WTC11 (cell line): ENCODE data around the gene GDF2. TPM values are rescaled to one million over a fixed set of nuclear protein-coding genes. Genes with fewer than 3 reads are reported as not detected.

Experiments used
- ATAC-seq: fragments of 200-7000 bp; cut with Tn5 transposase; 2 replicates; pipeline ENCODE4 v1.10.0; 2021; ENCODE audit warnings: mild to moderate bottlenecking, moderate library complexity
- CTCF ChIA-PET: fragments of 300-600 bp; sonication (Branson Sonifier 250); formaldehyde crosslinking; loops from one replicate; lab custom pipeline; 2021; ENCODE audit warnings: antibody characterized with exemption; lab: Charles Lee
- POLR2A ChIA-PET: fragments of 350-600 bp; sonication (Branson Sonifier 250); formaldehyde crosslinking; loops from one replicate; lab custom pipeline; 2021; ENCODE audit warnings: antibody characterized with exemption; lab: Charles Lee
- DNase-seq: peaks from one replicate; pipeline ENCODE4 v3.0.0; 2021; ENCODE audit warnings: low spot score
- H3K27ac Mint-ChIP-seq: 2 replicates; pipeline ENCODE4 v1.8.0; 2021; ENCODE audit warnings: mixed read lengths
- H3K27me3 Mint-ChIP-seq: 2 replicates; pipeline ENCODE4 v1.8.0; 2021; ENCODE audit warnings: low read depth, mild to moderate bottlenecking, moderate library complexity, mixed read lengths
- H3K36me3 Mint-ChIP-seq: 2 replicates; pipeline ENCODE4 v1.8.0; 2021; ENCODE audit warnings: mixed read lengths
- H3K4me1 Mint-ChIP-seq: 2 replicates; pipeline ENCODE4 v1.8.0; 2022; ENCODE audit warnings: mixed read lengths
- H3K4me3 Mint-ChIP-seq: 2 replicates; pipeline ENCODE4 v1.8.0; 2021; ENCODE audit warnings: mild to moderate bottlenecking, moderate library complexity, mixed read lengths
- H3K9me3 Mint-ChIP-seq: 2 replicates; pipeline ENCODE4 v1.8.0; 2021; ENCODE audit warnings: mixed read lengths
- ATF3 ChIP-seq: sonication (generic); formaldehyde crosslinking; conservative IDR thresholded peaks from 2 replicates; pipeline ENCODE4 v1.8.1; 2022; ENCODE audit warnings: mild to moderate bottlenecking, missing genetic modification reagents
- ATF6 ChIP-seq: sonication (generic); formaldehyde crosslinking; IDR thresholded peaks from 2 replicates; pipeline ENCODE4 v1.8.1; 2023; ENCODE audit warnings: mild to moderate bottlenecking, missing genetic modification reagents
- CREB1 ChIP-seq: sonication (generic); formaldehyde crosslinking; IDR thresholded peaks from 2 replicates; pipeline ENCODE4 v1.8.0; 2023; ENCODE audit warnings: mild to moderate bottlenecking, missing genetic modification reagents
- CREM ChIP-seq: sonication (generic); formaldehyde crosslinking; IDR thresholded peaks from 2 replicates; pipeline ENCODE4 v1.8.1; 2022; ENCODE audit warnings: mild to moderate bottlenecking, missing genetic modification reagents, moderate library complexity
- ESRRA ChIP-seq: sonication (generic); formaldehyde crosslinking; IDR thresholded peaks from 2 replicates; pipeline ENCODE4 v1.8.1; 2022; ENCODE audit warnings: mild to moderate bottlenecking, missing genetic modification reagents, borderline replicate concordance
- GABPB1 ChIP-seq: sonication (generic); formaldehyde crosslinking; IDR thresholded peaks from 2 replicates; pipeline ENCODE4 v1.8.1; 2023; ENCODE audit warnings: mild to moderate bottlenecking, missing genetic modification reagents
- MAX ChIP-seq: sonication (generic); formaldehyde crosslinking; IDR thresholded peaks from 2 replicates; pipeline ENCODE4 v1.8.0; 2022; ENCODE audit warnings: mild to moderate bottlenecking, missing genetic modification reagents
- NFYB ChIP-seq: sonication (generic); formaldehyde crosslinking; conservative IDR thresholded peaks from 2 replicates; pipeline ENCODE4 v1.8.0; 2022; ENCODE audit warnings: low read depth, missing genetic modification reagents
- RELA ChIP-seq: sonication (generic); formaldehyde crosslinking; IDR thresholded peaks from 2 replicates; pipeline ENCODE4 v1.8.1; 2022; ENCODE audit warnings: missing genetic modification reagents, mild to moderate bottlenecking, borderline replicate concordance
- TEAD1 ChIP-seq: sonication (generic); formaldehyde crosslinking; IDR thresholded peaks from 2 replicates; pipeline ENCODE4 v1.8.0; 2022; ENCODE audit warnings: mild to moderate bottlenecking, missing genetic modification reagents
- TP53 ChIP-seq: sonication (generic); formaldehyde crosslinking; IDR thresholded peaks from 2 replicates; pipeline ENCODE4 v1.8.1; 2023; ENCODE audit warnings: mild to moderate bottlenecking, missing genetic modification reagents
- ZBTB21 ChIP-seq: sonication (generic); formaldehyde crosslinking; IDR thresholded peaks from 2 replicates; pipeline ENCODE4 v1.8.1; 2023; ENCODE audit warnings: mild to moderate bottlenecking, missing genetic modification reagents, borderline replicate concordance
- ZNF263 ChIP-seq: sonication (generic); formaldehyde crosslinking; IDR thresholded peaks from 2 replicates; pipeline ENCODE4 v1.8.1; 2022; ENCODE audit warnings: low read depth, mild to moderate bottlenecking, moderate library complexity, missing genetic modification reagents
- total RNA-seq: library from RNA; stranded (reverse); gene quantifications from 3 replicates; pipeline ENCODE4 v1.2.3, GENCODE V29; 2021
- TF ChIP-seq, protein P1 (sequence below): sonication (generic); formaldehyde crosslinking; IDR thresholded peaks from 2 replicates; pipeline ENCODE4 v1.8.0; 2023; ENCODE audit warnings: mild to moderate bottlenecking, missing genetic modification reagents
- TF ChIP-seq, protein P2 (sequence below): sonication (generic); formaldehyde crosslinking; IDR thresholded peaks from 2 replicates; pipeline ENCODE4 v1.8.0; 2023; ENCODE audit warnings: missing genetic modification reagents, mild to moderate bottlenecking, borderline replicate concordance
- TF ChIP-seq, protein P3 (sequence below): fragments of 250-450 bp; sonication (Bioruptor Pico); IDR thresholded peaks from 2 replicates; pipeline ENCODE4 v1.8.0; 2021; ENCODE audit warnings: mild to moderate bottlenecking

GDF2 gene
- total RNA-seq, 1 experiment from 2014 or later: not detected

DNA sequence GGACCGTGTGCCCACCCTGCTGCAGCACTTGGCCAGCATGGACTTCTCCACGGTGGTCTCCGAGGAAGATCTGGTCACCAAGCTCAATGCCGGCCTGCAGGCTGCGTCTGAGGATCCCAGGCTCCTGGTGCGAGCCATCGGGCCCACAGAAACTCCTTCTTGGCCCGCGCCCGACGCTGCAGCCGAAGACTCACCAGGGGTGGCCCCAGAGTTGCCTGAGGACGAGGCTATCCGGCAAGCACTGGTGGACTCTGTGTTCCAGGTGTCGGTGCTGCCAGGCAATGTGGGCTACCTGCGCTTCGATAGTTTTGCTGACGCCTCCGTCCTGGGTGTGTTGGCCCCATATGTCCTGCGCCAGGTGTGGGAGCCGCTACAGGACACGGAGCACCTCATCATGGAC is 27.3 kb downstream of the GDF2 start:
- ATAC-seq (no peak), DNase-seq (no peak)
- H3K36me3 Mint-ChIP-seq: no peaks in the 10 kb centered on the region
- H3K9me3 Mint-ChIP-seq: no peaks in the 10 kb centered on the region
- no peak overlapping the region for H3K4me3 Mint-ChIP-seq
- CTCF ChIA-PET: no interaction called here
- peaks cover 5% of the 10 kb centered on the region; the same call in 1 of the 2 replicates for H3K4me1 Mint-ChIP-seq
- no peak for TF ChIP-seq MAX (CRISPR knock-in tag)
- no peak for TF ChIP-seq GABPB1 (CRISPR knock-in tag)
- TF ChIP-seq, protein P1, sequence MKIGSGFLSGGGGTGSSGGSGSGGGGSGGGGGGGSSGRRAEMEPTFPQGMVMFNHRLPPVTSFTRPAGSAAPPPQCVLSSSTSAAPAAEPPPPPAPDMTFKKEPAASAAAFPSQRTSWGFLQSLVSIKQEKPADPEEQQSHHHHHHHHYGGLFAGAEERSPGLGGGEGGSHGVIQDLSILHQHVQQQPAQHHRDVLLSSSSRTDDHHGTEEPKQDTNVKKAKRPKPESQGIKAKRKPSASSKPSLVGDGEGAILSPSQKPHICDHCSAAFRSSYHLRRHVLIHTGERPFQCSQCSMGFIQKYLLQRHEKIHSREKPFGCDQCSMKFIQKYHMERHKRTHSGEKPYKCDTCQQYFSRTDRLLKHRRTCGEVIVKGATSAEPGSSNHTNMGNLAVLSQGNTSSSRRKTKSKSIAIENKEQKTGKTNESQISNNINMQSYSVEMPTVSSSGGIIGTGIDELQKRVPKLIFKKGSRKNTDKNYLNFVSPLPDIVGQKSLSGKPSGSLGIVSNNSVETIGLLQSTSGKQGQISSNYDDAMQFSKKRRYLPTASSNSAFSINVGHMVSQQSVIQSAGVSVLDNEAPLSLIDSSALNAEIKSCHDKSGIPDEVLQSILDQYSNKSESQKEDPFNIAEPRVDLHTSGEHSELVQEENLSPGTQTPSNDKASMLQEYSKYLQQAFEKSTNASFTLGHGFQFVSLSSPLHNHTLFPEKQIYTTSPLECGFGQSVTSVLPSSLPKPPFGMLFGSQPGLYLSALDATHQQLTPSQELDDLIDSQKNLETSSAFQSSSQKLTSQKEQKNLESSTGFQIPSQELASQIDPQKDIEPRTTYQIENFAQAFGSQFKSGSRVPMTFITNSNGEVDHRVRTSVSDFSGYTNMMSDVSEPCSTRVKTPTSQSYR (CRISPR knock-in tag): no peak
- TF ChIP-seq ATF6 (CRISPR knock-in tag): no peak
- TF ChIP-seq CREB1 (CRISPR knock-in tag): no peak
- TF ChIP-seq RELA (CRISPR knock-in tag): no peak
- TF ChIP-seq ZBTB21 (CRISPR knock-in tag): no peak
- TF ChIP-seq ESRRA (CRISPR knock-in tag): no peak
- no peak for TF ChIP-seq TEAD1
- TF ChIP-seq TP53 (CRISPR knock-in tag): no peak
- TF ChIP-seq ZNF263 (CRISPR knock-in tag): no peak
- TF ChIP-seq, protein P2, sequence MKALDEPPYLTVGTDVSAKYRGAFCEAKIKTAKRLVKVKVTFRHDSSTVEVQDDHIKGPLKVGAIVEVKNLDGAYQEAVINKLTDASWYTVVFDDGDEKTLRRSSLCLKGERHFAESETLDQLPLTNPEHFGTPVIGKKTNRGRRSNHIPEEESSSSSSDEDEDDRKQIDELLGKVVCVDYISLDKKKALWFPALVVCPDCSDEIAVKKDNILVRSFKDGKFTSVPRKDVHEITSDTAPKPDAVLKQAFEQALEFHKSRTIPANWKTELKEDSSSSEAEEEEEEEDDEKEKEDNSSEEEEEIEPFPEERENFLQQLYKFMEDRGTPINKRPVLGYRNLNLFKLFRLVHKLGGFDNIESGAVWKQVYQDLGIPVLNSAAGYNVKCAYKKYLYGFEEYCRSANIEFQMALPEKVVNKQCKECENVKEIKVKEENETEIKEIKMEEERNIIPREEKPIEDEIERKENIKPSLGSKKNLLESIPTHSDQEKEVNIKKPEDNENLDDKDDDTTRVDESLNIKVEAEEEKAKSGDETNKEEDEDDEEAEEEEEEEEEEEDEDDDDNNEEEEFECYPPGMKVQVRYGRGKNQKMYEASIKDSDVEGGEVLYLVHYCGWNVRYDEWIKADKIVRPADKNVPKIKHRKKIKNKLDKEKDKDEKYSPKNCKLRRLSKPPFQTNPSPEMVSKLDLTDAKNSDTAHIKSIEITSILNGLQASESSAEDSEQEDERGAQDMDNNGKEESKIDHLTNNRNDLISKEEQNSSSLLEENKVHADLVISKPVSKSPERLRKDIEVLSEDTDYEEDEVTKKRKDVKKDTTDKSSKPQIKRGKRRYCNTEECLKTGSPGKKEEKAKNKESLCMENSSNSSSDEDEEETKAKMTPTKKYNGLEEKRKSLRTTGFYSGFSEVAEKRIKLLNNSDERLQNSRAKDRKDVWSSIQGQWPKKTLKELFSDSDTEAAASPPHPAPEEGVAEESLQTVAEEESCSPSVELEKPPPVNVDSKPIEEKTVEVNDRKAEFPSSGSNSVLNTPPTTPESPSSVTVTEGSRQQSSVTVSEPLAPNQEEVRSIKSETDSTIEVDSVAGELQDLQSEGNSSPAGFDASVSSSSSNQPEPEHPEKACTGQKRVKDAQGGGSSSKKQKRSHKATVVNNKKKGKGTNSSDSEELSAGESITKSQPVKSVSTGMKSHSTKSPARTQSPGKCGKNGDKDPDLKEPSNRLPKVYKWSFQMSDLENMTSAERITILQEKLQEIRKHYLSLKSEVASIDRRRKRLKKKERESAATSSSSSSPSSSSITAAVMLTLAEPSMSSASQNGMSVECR (CRISPR knock-in tag): no peak
- TF ChIP-seq, protein P3, sequence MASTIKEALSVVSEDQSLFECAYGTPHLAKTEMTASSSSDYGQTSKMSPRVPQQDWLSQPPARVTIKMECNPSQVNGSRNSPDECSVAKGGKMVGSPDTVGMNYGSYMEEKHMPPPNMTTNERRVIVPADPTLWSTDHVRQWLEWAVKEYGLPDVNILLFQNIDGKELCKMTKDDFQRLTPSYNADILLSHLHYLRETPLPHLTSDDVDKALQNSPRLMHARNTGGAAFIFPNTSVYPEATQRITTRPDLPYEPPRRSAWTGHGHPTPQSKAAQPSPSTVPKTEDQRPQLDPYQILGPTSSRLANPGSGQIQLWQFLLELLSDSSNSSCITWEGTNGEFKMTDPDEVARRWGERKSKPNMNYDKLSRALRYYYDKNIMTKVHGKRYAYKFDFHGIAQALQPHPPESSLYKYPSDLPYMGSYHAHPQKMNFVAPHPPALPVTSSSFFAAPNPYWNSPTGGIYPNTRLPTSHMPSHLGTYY: no peak
- no peak for TF ChIP-seq NFYB (CRISPR knock-in tag)
- no peak for TF ChIP-seq ATF3 (CRISPR knock-in tag)
- no peak for TF ChIP-seq CREM (CRISPR knock-in tag)
- no peak overlapping the region for H3K27ac Mint-ChIP-seq
- POLR2A ChIA-PET: no interaction called here
- H3K27me3 Mint-ChIP-seq: no peaks in the 10 kb centered on the region
